H1 (cell line): ENCODE data around the gene SPOUT1. TPM values are rescaled to one million over a fixed set of nuclear protein-coding genes. Genes with fewer than 3 reads are reported as not detected.

Experiments
- CTCF ChIA-PET: fragments of 300-600 bp; sonication (Branson Sonifier 250); formaldehyde crosslinking; loops from one replicate; lab custom pipeline; 2021; ENCODE audit not compliant: partially characterized antibody; lab: Charles Lee
- POLR2A ChIA-PET: fragments of 300-600 bp; sonication (Branson Sonifier 250); formaldehyde crosslinking; loops from one replicate; lab custom pipeline; 2021; ENCODE audit warnings: inconsistent platforms; ENCODE audit not compliant: partially characterized antibody; lab: Charles Lee
- DNase-seq, 2 experiments: peaks; one replicate each; pipeline versions ENCODE4 v3.0.0 to v3.0.0-alpha.2; 2010 to 2022; ENCODE audit warnings: low spot score in 2 of 2, low read depth in 1 of 2, mixed read lengths in 1 of 2
- FAIRE-seq: peaks from 2 replicates; lab custom pipeline; 2011; peaks lifted over from hg19 to GRCh38; lab: Jason Lieb, UNC
- H2AFZ ChIP-seq: 2 replicates; pipeline ENCODE4 v1.8.1; 2012; ENCODE audit warnings: low read length, inconsistent platforms
- H2AK5ac ChIP-seq: 2 replicates; pipeline ENCODE4 v1.6.1; 2013; ENCODE audit warnings: low read depth, low read length
- H2BK120ac ChIP-seq: replicated peaks from 2 replicates; pipeline ENCODE3; 2013; ENCODE audit warnings: low read depth, low read length, inconsistent platforms
- H2BK12ac ChIP-seq: 2 replicates; pipeline ENCODE4 v1.6.1; 2013; ENCODE audit warnings: low read depth, low read length
- H2BK15ac ChIP-seq: 2 replicates; pipeline ENCODE4 v1.6.1; 2013; ENCODE audit warnings: low read length
- H2BK20ac ChIP-seq: 2 replicates; pipeline ENCODE4 v1.6.1; 2013; ENCODE audit warnings: low read length
- H2BK5ac ChIP-seq: 2 replicates; pipeline ENCODE4 v1.6.1; 2013; ENCODE audit warnings: low read depth, low read length
- H3K14ac ChIP-seq: 2 replicates; pipeline ENCODE4 v1.6.1; 2013; ENCODE audit warnings: inconsistent platforms; ENCODE audit not compliant: insufficient read length
- H3K18ac ChIP-seq: 2 replicates; pipeline ENCODE4 v1.6.1; 2013; ENCODE audit warnings: low read length; ENCODE audit errors: extremely low read depth
- H3K23ac ChIP-seq: 2 replicates; pipeline ENCODE4 v1.6.1; 2013; ENCODE audit warnings: inconsistent platforms; ENCODE audit not compliant: insufficient read length
- H3K23me2 ChIP-seq: 2 replicates; pipeline ENCODE4 v1.6.1; 2013; ENCODE audit warnings: low read depth, low read length
- H3K27ac ChIP-seq: 2 replicates; pipeline ENCODE4 v1.6.1; 2011; ENCODE audit warnings: low read depth, low read length, inconsistent platforms
- H3K27me3 ChIP-seq, 4 experiments: replicated peaks in 1 of 4; 1 replicate in 1 of 4; 2 replicates in 3 of 4; pipeline versions ENCODE4 v1.6.1 to v1.8.1; 2011 to 2013; ENCODE audit warnings: low read length in 3 of 4, mild to moderate bottlenecking in 3 of 4, inconsistent platforms in 2 of 4, mixed read lengths in 2 of 4, moderate library complexity in 1 of 4; ENCODE audit not compliant: control insufficient read depth in 3 of 4, insufficient read depth in 3 of 4; ENCODE audit errors: extremely low read depth in 1 of 4
- H3K36me3 ChIP-seq, 4 experiments: 2 replicates each; pipeline versions ENCODE4 v1.6.1 to v1.8.1; 2011 to 2013; ENCODE audit warnings: mild to moderate bottlenecking in 4 of 4, low read length in 3 of 4, moderate library complexity in 2 of 4, control low read depth in 1 of 4, inconsistent platforms in 1 of 4; ENCODE audit not compliant: insufficient read depth in 4 of 4, control insufficient read depth in 2 of 4
- H3K4ac ChIP-seq: replicated peaks from 2 replicates; pipeline ENCODE3; 2013; ENCODE audit warnings: low read length, low read depth, mixed read lengths, inconsistent platforms; ENCODE audit not compliant: insufficient read length
- H3K4me1 ChIP-seq, 4 experiments: replicated peaks in 1 of 4; 1 replicate in 1 of 4; 2 replicates in 3 of 4; pipeline versions ENCODE4 v1.6.1 to v1.8.1; 2011 to 2013; ENCODE audit warnings: low read length in 3 of 4, inconsistent platforms in 2 of 4, mixed read lengths in 1 of 4; ENCODE audit not compliant: insufficient read depth in 4 of 4, control insufficient read depth in 3 of 4
- H3K4me2 ChIP-seq, 2 experiments: 2 replicates each; pipeline versions ENCODE4 v1.6.1 to v1.8.1; 2011 to 2013; ENCODE audit warnings: low read depth in 2 of 2, low read length in 2 of 2, control low read depth in 1 of 2, inconsistent platforms in 1 of 2, mild to moderate bottlenecking in 1 of 2; ENCODE audit not compliant: insufficient read depth in 1 of 2
- H3K4me3 ChIP-seq, 4 experiments: fragments of 200-600, 300-600 bp in 1 of 4; sonication (generic), shearing (Covaris generic), sonication (Bioruptor Twin) in 1 of 4; 2 replicates each; pipeline versions ENCODE4 v1.5.1 to v1.8.1; 2011 to 2016; ENCODE audit warnings: low read length in 4 of 4, low read depth in 3 of 4, control low read depth in 2 of 4, inconsistent platforms in 2 of 4, mild to moderate bottlenecking in 2 of 4, mixed read lengths in 1 of 4, moderate library complexity in 1 of 4; ENCODE audit not compliant: insufficient read depth in 2 of 4; ENCODE audit errors: extremely low read depth in 1 of 4
- H3K56ac ChIP-seq: replicated peaks from 2 replicates; pipeline ENCODE3; 2013; ENCODE audit warnings: low read depth, mild to moderate bottlenecking, mixed read lengths, low read length, inconsistent platforms; ENCODE audit not compliant: insufficient read length
- H3K79me1 ChIP-seq: 2 replicates; pipeline ENCODE4 v1.6.1; 2013; ENCODE audit warnings: low read depth, low read length, control low read depth
- H3K79me2 ChIP-seq, 2 experiments: 2 replicates each; pipeline versions ENCODE4 v1.6.1 to v1.8.1; 2012 to 2013; ENCODE audit warnings: low read length in 2 of 2, mild to moderate bottlenecking in 2 of 2, inconsistent platforms in 1 of 2; ENCODE audit not compliant: insufficient read depth in 2 of 2, control insufficient read depth in 1 of 2
- H3K9ac ChIP-seq, 4 experiments: replicated peaks in 1 of 4; 1 replicate in 1 of 4; 2 replicates in 3 of 4; pipeline versions ENCODE4 v1.6.1 to v1.8.1; 2011 to 2013; ENCODE audit warnings: low read depth in 3 of 4, low read length in 3 of 4, control low read depth in 2 of 4, mild to moderate bottlenecking in 2 of 4, moderate library complexity in 2 of 4, inconsistent platforms in 1 of 4; ENCODE audit errors: extremely low read depth in 1 of 4
- H3K9me3 ChIP-seq, 2 experiments: 2 replicates each; pipeline versions ENCODE4 v1.6.1 to v1.8.1; 2012 to 2013; ENCODE audit warnings: mild to moderate bottlenecking in 2 of 2, moderate library complexity in 2 of 2, control low read depth in 1 of 2, inconsistent platforms in 1 of 2, low read depth in 1 of 2, low read length in 1 of 2, mixed read lengths in 1 of 2; ENCODE audit not compliant: insufficient read depth in 2 of 2
- H4K20me1 ChIP-seq, 2 experiments: replicated peaks in 1 of 2; 2 replicates each; pipeline versions ENCODE3 to v1.8.1; 2011 to 2013; ENCODE audit warnings: inconsistent platforms in 2 of 2, low read length in 2 of 2, mild to moderate bottlenecking in 1 of 2; ENCODE audit not compliant: insufficient read depth in 2 of 2, control insufficient read depth in 1 of 2
- H4K5ac ChIP-seq: 2 replicates; pipeline ENCODE4 v1.6.1; 2013; ENCODE audit warnings: low read length, low read depth, mixed read lengths, inconsistent platforms; ENCODE audit not compliant: insufficient read length
- H4K8ac ChIP-seq: 2 replicates; pipeline ENCODE4 v1.8.0; 2013; ENCODE audit warnings: mild to moderate bottlenecking, moderate library complexity, low read length, inconsistent platforms; ENCODE audit not compliant: insufficient read depth; ENCODE audit errors: extremely low read depth
- H4K91ac ChIP-seq: replicated peaks from 2 replicates; pipeline ENCODE3; 2013; ENCODE audit warnings: low read length, mixed read lengths, inconsistent platforms; ENCODE audit not compliant: insufficient read length
- BCL11A ChIP-seq, 2 experiments: IDR thresholded peaks; one replicate each; pipeline ENCODE4 v1.6.1; 2011; ENCODE audit warnings: low read depth in 2 of 2, low read length in 2 of 2, mild to moderate bottlenecking in 2 of 2
- JUND ChIP-seq: IDR thresholded peaks from 2 replicates; pipeline ENCODE4 v1.6.1; 2011; ENCODE audit warnings: mild to moderate bottlenecking, improper control_type of control experiment, low read length
- POLR2AphosphoS5 ChIP-seq: IDR thresholded peaks from 2 replicates; pipeline ENCODE4 v1.6.1; 2011; ENCODE audit warnings: low read depth, low read length
- TAF1 ChIP-seq: IDR thresholded peaks from 2 replicates; pipeline ENCODE4 v1.6.1; 2011; ENCODE audit warnings: mild to moderate bottlenecking, low read depth, low read length
- WGBS, 2 experiments: shearing (Covaris generic) in 1 of 2; methylation state at CpG; one replicate each; pipeline versions ENCODE4 v1.1.6 to v1.1.7; 2013 to 2015; ENCODE audit warnings: low lambda C conversion rate in 2 of 2, mixed read lengths in 2 of 2, inconsistent platforms in 1 of 2, low coverage in 1 of 2, missing lambda C conversion rate in 1 of 2; ENCODE audit not compliant: insufficient replicate concordance in 2 of 2, insufficient coverage in 1 of 2, insufficient read length in 1 of 2; ENCODE audit errors: extremely low coverage in 1 of 2, missing lambda C conversion rate in 1 of 2; 5-methylcytosine and 5-hydroxymethylcytosine counted together
- polyA plus RNA-seq, 7 experiments: library from polyadenylated mRNA; depleted of rRNA in 3 of 7; stranded (reverse) in 5 of 7; unstranded in 2 of 7; fragments of >200 nt in 5 of 7; fragments of 200-250 nt in 2 of 7; gene quantifications; 1 replicate in 5 of 7; 2 replicates in 1 of 7; 4 replicates in 1 of 7; pipeline versions ENCODE4 v1.2.1 to v1.2.3, GENCODE V29; 2011 to 2013; ENCODE audit warnings: missing spikeins in 2 of 7, mixed read lengths in 2 of 7
- total RNA-seq: library from RNA; stranded (reverse); fragmentation: NEBNext Ultra II Directional; extraction: Animal tissue kit (Norgen Biotek cat#: 25700); gene quantifications from 2 replicates; pipeline ENCODE4 v1.2.1, GENCODE V29; 2021
- TF ChIP-seq, protein P1 (sequence below): IDR thresholded peaks from 2 replicates; pipeline ENCODE4 v1.6.1; 2011; ENCODE audit warnings: low read depth, mild to moderate bottlenecking, low read length; ENCODE audit not compliant: insufficient read depth

SPOUT1 gene
- total and polyA plus RNA-seq, 2 of the 8 experiments (the other 6 are each of a cell fraction or from before 2014, with no cell fraction given) = 69.2 to 77.8 TPM

DNA sequence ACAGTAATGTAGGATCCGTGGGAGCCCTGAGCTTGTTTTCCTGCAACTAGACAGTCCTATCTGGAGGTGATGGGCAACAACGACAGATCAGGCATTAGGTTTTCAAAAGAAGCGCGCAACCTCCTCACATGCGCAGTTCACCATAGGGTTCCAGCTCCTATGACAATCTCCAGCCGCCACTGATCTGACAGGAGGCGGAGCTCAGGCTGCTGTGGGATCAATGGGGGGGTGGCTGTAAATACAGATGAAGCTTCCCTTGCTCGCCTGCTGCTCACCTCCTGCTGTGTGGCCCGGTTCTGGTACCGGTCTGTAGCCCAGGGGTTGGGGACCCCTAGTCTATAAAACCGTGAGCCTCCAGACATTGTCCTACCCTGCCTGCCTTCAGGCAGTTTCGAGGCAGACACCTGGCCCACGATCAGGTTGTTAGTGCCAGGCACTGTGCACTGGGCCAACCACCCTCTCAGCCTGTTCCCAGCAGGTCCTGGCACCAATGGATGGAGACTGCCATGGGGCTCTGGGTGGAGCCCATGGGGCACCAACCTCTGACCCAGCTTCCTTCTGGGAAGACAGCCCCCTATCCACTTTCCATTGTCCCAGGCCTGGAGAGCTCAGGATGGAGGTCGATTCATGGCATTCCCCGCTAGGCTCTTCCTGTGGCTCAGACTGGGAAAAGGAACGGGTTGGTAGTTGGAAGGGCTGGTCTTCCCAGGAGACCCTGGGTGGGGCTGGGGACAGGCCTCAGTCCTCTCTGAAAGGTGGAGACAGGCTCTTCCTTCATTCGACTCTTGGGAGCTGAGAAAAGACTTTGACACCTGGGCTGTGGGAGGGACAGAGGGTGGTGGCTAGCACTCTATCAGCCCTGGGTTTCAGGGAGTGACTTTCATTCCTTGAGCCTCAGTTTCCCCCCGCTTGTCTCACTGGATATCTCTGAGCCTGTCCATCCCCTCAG lies 9.6 kb downstream of the SPOUT1 start:
- peaks cover 7% of the 10 kb centered on the region; the same call in 1 of the 2 replicates for H3K23me2 ChIP-seq
- H3K56ac ChIP-seq = no peak overlapping the region
- H4K5ac ChIP-seq = no peak overlapping the region
- H2BK5ac ChIP-seq = no peak overlapping the region
- peaks cover 17 to 37% (median 28%) of the 10 kb centered on the region in 4 experiments for H3K36me3 ChIP-seq
- H2BK20ac ChIP-seq = no peak overlapping the region
- POLR2A ChIA-PET = interaction anchor here (0.9 to 5.1 kb wide), 26 partner anchors 8 to 250 kb away, joined by 3 to 62 read pairs (median 3); partner anchors contain the start of genes DOLK, KYAT1, LRRC8A and NUP188
- H3K4me1 ChIP-seq = peaks cover 0 to 11% (median 3%) of the 10 kb centered on the region in 4 experiments; a peak in 2 of 7 replicates
- H3K27ac ChIP-seq = no peak overlapping the region
- no peak overlapping the region for H3K23ac ChIP-seq
- whole genome bisulfite sequencing, 2 experiments = 86% methylated on average over 18 of the region's 18 CpGs; no CpG with 5 or more reads in 1 of the 2 experiments
- H2BK15ac ChIP-seq = no peak overlapping the region
- CTCF ChIA-PET = interaction anchor here (0.8 to 2.6 kb wide), 11 partner anchors 9 to 118 kb away, joined by 3 to 10 read pairs (median 3); partner anchors contain the start of genes PKN3 and ZER1
- H3K9ac ChIP-seq = no peak overlapping the region
- no peak overlapping the region for H4K91ac ChIP-seq
- H3K14ac ChIP-seq = no peak overlapping the region
- peak overlapping the region; percentile 64 to 91; a peak in 1 of 4 replicates for H3K4me2 ChIP-seq
- peaks cover 5 to 22% of the 10 kb centered on the region in 2 experiments for H4K20me1 ChIP-seq
- no peak overlapping the region for H2AFZ ChIP-seq
- H3K79me2 ChIP-seq = no peaks in the 10 kb centered on the region
- H2AK5ac ChIP-seq = no peak overlapping the region
- H4K8ac ChIP-seq = no peak overlapping the region; the same call in 1 of the 2 replicates
- H3K9me3 ChIP-seq = no peaks in the 10 kb centered on the region
- no peak overlapping the region for H2BK12ac ChIP-seq
- no peak for FAIRE-seq
- no peak overlapping the region for H3K4me3 ChIP-seq
- DNase-seq = no peak
- H2BK120ac ChIP-seq = no peak overlapping the region
- no peaks in the 10 kb centered on the region for H3K27me3 ChIP-seq
- no peak overlapping the region for H3K4ac ChIP-seq
- no peak overlapping the region for H3K18ac ChIP-seq
- no peaks in the 10 kb centered on the region; the same call in 1 of the 2 replicates for H3K79me1 ChIP-seq
- TF ChIP-seq BCL11A (IDR thresholded peaks at IDR 0.05; ENCODE audit: low read depth in 2 of 2, low read length in 2 of 2) = no peak
- TF ChIP-seq, protein P1, sequence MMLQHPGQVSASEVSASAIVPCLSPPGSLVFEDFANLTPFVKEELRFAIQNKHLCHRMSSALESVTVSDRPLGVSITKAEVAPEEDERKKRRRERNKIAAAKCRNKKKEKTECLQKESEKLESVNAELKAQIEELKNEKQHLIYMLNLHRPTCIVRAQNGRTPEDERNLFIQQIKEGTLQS = no peak
- TF ChIP-seq JUND = no peak
- no peak for TF ChIP-seq POLR2AphosphoS5
- TF ChIP-seq TAF1 = no peak
